ENCODE data around the gene SUSD1.

- no peak for TF ChIP-seq TAF1 (IDR thresholded peaks at IDR 0.05; ENCODE audit: borderline replicate concordance, insufficient read depth, low read length)
- no peak for TF ChIP-seq POLR2AphosphoS5 (IDR thresholded peaks at IDR 0.05; ENCODE audit: low read depth, low read length)
- TF ChIP-seq REST (IDR thresholded peaks at IDR 0.05; ENCODE audit: insufficient read depth in 1 of 2, low read depth in 2 of 2, low read length in 2 of 2): no peak
- TF ChIP-seq FOXP2 (optimal IDR thresholded peaks at IDR 0.05; ENCODE audit: borderline replicate concordance, extremely low read depth, extremely low read length, insufficient read depth): no peak
Measured at GRCh38 chr9:112173489-112174221, 1.4 kb downstream of the SUSD1 start.

Measured in PFSK-1 (cell line).